Natural killer cell (primary cell): ENCODE measurements around the gene ENO1. TPM values are rescaled to one million over a fixed set of nuclear protein-coding genes. Genes with fewer than 3 reads are reported as not detected.

Experiments used
- ATAC-seq, 3 donors: fragments of 150-1000 bp in 2 of 3; fragments of 200-7000 bp in 1 of 3; cut with Tn5 transposase; 1 replicate in 1 of 3; 2 replicates in 2 of 3; pipeline ENCODE4 v1.10.0; 2021; ENCODE audit warnings: mild to moderate bottlenecking in 2 of 3, moderate library complexity in 2 of 3
- DNase-seq, 2 donors: peaks; one replicate each; pipeline versions ENCODE4 v3.0.0 to v3.0.0-alpha.2; 2013 to 2021; ENCODE audit warnings: mixed read lengths in 1 of 2
- H3K27ac ChIP-seq: one replicate; pipeline ENCODE4 v1.5.1; 2013; ENCODE audit warnings: mild to moderate bottlenecking, low read length
- H3K27me3 ChIP-seq: one replicate; pipeline ENCODE4 v1.6.1; 2013; ENCODE audit warnings: low read length; ENCODE audit not compliant: control insufficient read depth, insufficient read depth
- H3K36me3 ChIP-seq: one replicate; pipeline ENCODE4 v1.6.1; 2013; ENCODE audit warnings: low read length; ENCODE audit not compliant: control insufficient read depth, insufficient read depth
- H3K4me1 ChIP-seq: one replicate; pipeline ENCODE4 v1.6.1; 2013; ENCODE audit warnings: low read length; ENCODE audit not compliant: control insufficient read depth, insufficient read depth
- H3K4me3 ChIP-seq: one replicate; pipeline ENCODE4 v1.5.1; 2013; ENCODE audit warnings: low read length
- H3K9me3 ChIP-seq: one replicate; pipeline ENCODE4 v1.6.1; 2013; ENCODE audit warnings: low read length; ENCODE audit not compliant: control insufficient read depth, insufficient read depth
- H3K27ac Mint-ChIP-seq, 2 donors: one replicate each; pipeline ENCODE4 v1.8.0; 2022; ENCODE audit warnings: mild to moderate bottlenecking in 2 of 2, mixed read lengths in 2 of 2, moderate library complexity in 1 of 2
- H3K27me3 Mint-ChIP-seq, 2 donors: one replicate each; pipeline ENCODE4 v1.8.0; 2022; ENCODE audit warnings: low read depth in 2 of 2, mixed read lengths in 2 of 2
- H3K36me3 Mint-ChIP-seq: one replicate; pipeline ENCODE4 v1.8.0; 2022; ENCODE audit warnings: mixed read lengths
- H3K4me1 Mint-ChIP-seq, 2 donors: one replicate each; pipeline ENCODE4 v1.8.0; 2022; ENCODE audit warnings: mixed read lengths in 2 of 2
- H3K4me3 Mint-ChIP-seq: one replicate; pipeline ENCODE4 v1.8.0; 2022; ENCODE audit warnings: mild to moderate bottlenecking, moderate library complexity, mixed read lengths
- H3K9me3 Mint-ChIP-seq, 2 donors: one replicate each; pipeline ENCODE4 v1.8.0; 2022; ENCODE audit warnings: mixed read lengths in 2 of 2
- CTCF ChIP-seq: fragments of 200-600 bp; IDR thresholded peaks from one replicate; pipeline ENCODE4 v1.8.0; 2022; ENCODE audit warnings: antibody characterized with exemption
- WGBS: methylation state at CpG from one replicate; pipeline ENCODE4 v1.1.7; 2013; ENCODE audit warnings: missing lambda C conversion rate; ENCODE audit not compliant: insufficient coverage; 5-methylcytosine and 5-hydroxymethylcytosine counted together
- intact Hi-C: fragments of 100-400 bp; cut with micrococcal nuclease; formaldehyde crosslinking; loops from one replicate; pipeline ENCODE4 v1.14.2; 2022
- total RNA-seq, 4 donors: library from RNA; stranded (reverse); fragments of 120-200 nt in 1 of 4; gene quantifications; one replicate each; pipeline versions ENCODE4 v1.2.3 to v1.2.4, GENCODE V29; 2013 to 2022

ENO1 gene
- total RNA-seq, 3 donors from 2014 or later (not counting 1 experiment from before 2014, with no cell fraction given) = 254 to 299 (median 266) TPM

GRCh38 chr1:8845104-8846097 is 33.1 kb downstream of the ENO1 start:
- DNase-seq = no peak
- H3K27ac ChIP-seq = no peak overlapping the region
- H3K27me3 Mint-ChIP-seq = peaks cover 0 to 5% of the 10 kb centered on the region in 2 donors
- no peaks in the 10 kb centered on the region for H3K4me1 Mint-ChIP-seq
- ATAC-seq = no peak
- H3K4me3 Mint-ChIP-seq = no peak overlapping the region
- no peak overlapping the region for H3K27ac Mint-ChIP-seq
- H3K4me3 ChIP-seq = no peak overlapping the region
- no peaks in the 10 kb centered on the region for H3K9me3 Mint-ChIP-seq
- no peak for TF ChIP-seq CTCF
- 88% methylated on average over 21 of the region's 21 CpGs for WGBS
- peaks cover 6% of the 10 kb centered on the region for H3K4me1 ChIP-seq
- H3K27me3 ChIP-seq = no peaks in the 10 kb centered on the region
- H3K36me3 ChIP-seq = no peaks in the 10 kb centered on the region
- intact Hi-C loops = no loop called here
- no peaks in the 10 kb centered on the region for H3K9me3 ChIP-seq
- no peaks in the 10 kb centered on the region for H3K36me3 Mint-ChIP-seq

GRCh38 chr1:8844501-8845006 is 33.9 kb downstream of the ENO1 start:
- H3K9me3 ChIP-seq = no peaks in the 10 kb centered on the region
- Mint-ChIP-seq H3K27ac (no peak overlapping the region), H3K36me3 (no peaks in the 10 kb centered on the region), H3K4me1 (no peaks in the 10 kb centered on the region), H3K4me3 (no peak overlapping the region), H3K9me3 (no peaks in the 10 kb centered on the region), H3K27me3 (peaks cover 0 to 5% of the 10 kb centered on the region in 2 donors)
- DNase-seq (no peak), ATAC-seq (no peak)
- intact Hi-C loops = no loop called here
- no peak overlapping the region for H3K27ac ChIP-seq
- H3K36me3 ChIP-seq = no peaks in the 10 kb centered on the region
- no peak overlapping the region for H3K4me3 ChIP-seq
- TF ChIP-seq CTCF = no peak
- H3K4me1 ChIP-seq = peaks cover 6% of the 10 kb centered on the region
- WGBS = 67% methylated on average over 7 of the region's 7 CpGs
- no peaks in the 10 kb centered on the region for H3K27me3 ChIP-seq

GRCh38 chr1:8841395-8841794 is 37.1 kb downstream of the ENO1 start:
- Histone ChIP-seq H3K4me3 (no peak overlapping the region), H3K9me3 (no peaks in the 10 kb centered on the region), H3K27me3 (no peaks in the 10 kb centered on the region), H3K36me3 (no peaks in the 10 kb centered on the region), H3K27ac (no peak overlapping the region), H3K4me1 (no peaks in the 10 kb centered on the region)
- WGBS = 92% methylated on average over 2 of the region's 3 CpGs
- ATAC-seq = no peak
- no peak overlapping the region for H3K27ac Mint-ChIP-seq
- no peaks in the 10 kb centered on the region for H3K9me3 Mint-ChIP-seq
- intact Hi-C loops = no loop called here
- TF ChIP-seq CTCF = no peak
- no peak overlapping the region for H3K4me3 Mint-ChIP-seq
- H3K4me1 Mint-ChIP-seq = no peaks in the 10 kb centered on the region
- peaks cover 0 to 5% of the 10 kb centered on the region in 2 donors for H3K27me3 Mint-ChIP-seq
- no peak for DNase-seq
- no peaks in the 10 kb centered on the region for H3K36me3 Mint-ChIP-seq
